ENCODE measurements around the gene MMP24. TPM values are rescaled to one million over a fixed set of nuclear protein-coding genes. Genes with fewer than 3 reads are reported as not detected.

Gene MMP24
- total RNA-seq, 1 experiment from 2014 or later = 23.0 TPM

- Histone ChIP-seq H2BK15ac (ENCODE audit: low read depth, low read length) (no peak overlapping the region), H3K14ac (ENCODE audit: insufficient read depth, low read length) (no peak overlapping the region), H3K79me2 (ENCODE audit: insufficient read depth, low read length) (no peaks in the 10 kb centered on the region), H3T11ph (ENCODE audit: low read length) (no peak overlapping the region), H4K8ac (replicated peaks; ENCODE audit: insufficient read length, low read depth, low read length) (no peak overlapping the region), H3K23ac (ENCODE audit: insufficient read length, low read depth, low read length) (no peak overlapping the region), H2BK120ac (ENCODE audit: low read depth, low read length, poor library complexity, severe bottlenecking) (no peak overlapping the region), H4K20me1 (ENCODE audit: control insufficient read depth, insufficient read depth, insufficient read length) (no peaks in the 10 kb centered on the region), H2BK5ac (ENCODE audit: insufficient read length, low read length) (no peak overlapping the region), H2BK12ac (ENCODE audit: insufficient read length, low read depth, low read length) (no peak overlapping the region), H3K4me2 (ENCODE audit: insufficient read depth, insufficient read length, low read length) (no peak overlapping the region), H3K27ac (ENCODE audit: insufficient read length, low read depth, low read length) (no peak overlapping the region), H2AK5ac (ENCODE audit: insufficient read length, low read length) (no peak overlapping the region), H3K9ac (ENCODE audit: extremely low read depth, insufficient read length, low read length) (no peak overlapping the region), H4K91ac (ENCODE audit: insufficient read length, low read depth, low read length) (no peak overlapping the region), H3K27me3 (ENCODE audit: insufficient read depth, low read length) (no peaks in the 10 kb centered on the region), H4K5ac (ENCODE audit: insufficient read length, low read depth, low read length) (no peak overlapping the region), H3K79me1 (ENCODE audit: insufficient read depth, low read depth, low read length, poor library complexity, severe bottlenecking) (no peaks in the 10 kb centered on the region), H2AFZ (ENCODE audit: low read length) (no peak overlapping the region), H3K9me3 (ENCODE audit: control insufficient read depth, low read depth, low read length) (no peaks in the 10 kb centered on the region), H3K18ac (ENCODE audit: insufficient read length, low read depth, low read length) (no peak overlapping the region), H3K23me2 (ENCODE audit: insufficient read length, low read depth, low read length, poor library complexity, severe bottlenecking) (no peaks in the 10 kb centered on the region), H3K56ac (ENCODE audit: insufficient read length, low read depth, low read length) (no peak overlapping the region), H3K4ac (ENCODE audit: low read depth, low read length) (no peak overlapping the region), H3K4me1 (ENCODE audit: insufficient read depth, low read length) (no peaks in the 10 kb centered on the region), H2BK20ac (ENCODE audit: low read depth, low read length, poor library complexity, severe bottlenecking) (no peak overlapping the region)
- TF ChIP-seq CTCF (conservative IDR thresholded peaks at IDR 0.05) = no peak
- peaks cover 10 to 20% (median 13%) of the 10 kb centered on the region in 3 experiments for H3K36me3 Mint-ChIP-seq (ENCODE audit: insufficient read depth in 1 of 3, low read depth in 3 of 3)
- WGBS (ENCODE audit: extremely low coverage, insufficient read length, low lambda C conversion rate) = no CpG with 5 or more reads among the region's 5 CpGs
- H3K27me3 Mint-ChIP-seq (ENCODE audit: low read depth) = peaks cover 11% of the 10 kb centered on the region
- no peak overlapping the region for H3K4me3 Mint-ChIP-seq
- no peaks in the 10 kb centered on the region; a peak in 1 of 5 replicates for H3K9me3 Mint-ChIP-seq
- DNase-seq = no peak
- H3K27ac Mint-ChIP-seq = no peak overlapping the region
- peaks cover 7 to 13% of the 10 kb centered on the region in 2 experiments for H3K4me1 Mint-ChIP-seq
Measured at GRCh38 chr20:35180266-35180665, 46.2 kb upstream of the MMP24 start.
